GM21423 (cell line): ENCODE measurements around the gene KIF26B.

Experiments
- ATAC-seq: cut with Tn5 transposase; IDR thresholded peaks from one replicate; pipeline ENCODE4 v1.9.1; 2021; ENCODE audit warnings: mild to moderate bottlenecking, moderate library complexity; ENCODE audit not compliant: unreplicated experiment

The KIF26B gene

DNA sequence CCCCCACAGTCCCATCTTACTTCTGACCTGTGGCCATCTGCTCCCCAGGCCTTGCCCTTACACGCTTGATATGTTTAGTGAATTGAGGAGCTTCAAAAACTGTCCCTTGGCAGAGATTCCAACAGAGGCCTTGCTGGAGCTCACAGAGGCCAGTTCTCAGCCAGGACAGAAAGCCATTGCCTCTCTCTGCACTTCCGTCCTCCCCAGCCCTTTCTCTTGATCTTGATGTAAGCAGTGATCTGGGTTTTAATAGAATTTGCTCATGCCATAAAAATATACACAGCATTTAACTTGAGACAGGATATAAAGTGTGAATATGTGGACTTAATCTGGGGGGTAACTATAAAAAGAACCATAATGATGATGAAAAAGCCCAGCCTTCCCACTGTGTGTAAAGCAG lies 453.5 kb downstream of the KIF26B start:
- no peak for ATAC-seq

DNA sequence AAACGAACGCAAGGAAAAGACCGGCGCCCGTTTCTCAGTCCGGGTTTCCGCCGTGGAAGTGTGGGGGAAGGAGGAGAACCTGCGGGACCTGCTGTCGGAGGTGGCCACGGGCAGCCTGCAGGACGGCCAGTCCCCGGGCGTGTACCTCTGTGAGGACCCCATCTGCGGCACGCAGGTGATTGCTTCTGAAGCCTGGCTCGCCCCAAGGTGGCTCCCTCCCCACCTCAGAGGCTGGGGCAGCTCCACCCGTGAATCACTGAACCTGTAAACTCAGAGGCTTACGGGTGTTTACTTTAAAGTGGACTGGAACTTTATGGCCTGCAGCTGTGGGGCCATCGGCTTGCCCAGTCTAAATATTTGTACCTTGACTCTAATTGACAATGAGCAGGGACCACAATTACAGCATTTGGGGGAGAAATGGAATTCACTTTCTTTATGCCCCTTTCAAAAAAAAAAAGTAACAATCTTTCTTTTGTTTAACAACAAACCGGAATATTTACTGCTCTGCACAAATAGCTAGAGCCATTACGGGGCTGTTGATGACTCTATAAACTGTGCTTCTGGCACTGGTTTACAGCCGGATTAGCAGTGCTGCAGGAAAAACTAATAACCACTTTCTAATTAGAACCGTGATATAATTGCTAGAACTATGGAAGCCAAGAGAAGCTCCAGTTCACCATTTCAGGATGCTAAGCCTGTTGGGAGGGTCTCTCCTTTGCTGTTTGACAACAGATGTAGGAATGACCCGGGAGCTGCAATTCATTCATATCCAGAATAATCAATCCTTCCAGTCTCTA lies 454.8 kb downstream of the KIF26B start:
- ATAC-seq: no peak

DNA sequence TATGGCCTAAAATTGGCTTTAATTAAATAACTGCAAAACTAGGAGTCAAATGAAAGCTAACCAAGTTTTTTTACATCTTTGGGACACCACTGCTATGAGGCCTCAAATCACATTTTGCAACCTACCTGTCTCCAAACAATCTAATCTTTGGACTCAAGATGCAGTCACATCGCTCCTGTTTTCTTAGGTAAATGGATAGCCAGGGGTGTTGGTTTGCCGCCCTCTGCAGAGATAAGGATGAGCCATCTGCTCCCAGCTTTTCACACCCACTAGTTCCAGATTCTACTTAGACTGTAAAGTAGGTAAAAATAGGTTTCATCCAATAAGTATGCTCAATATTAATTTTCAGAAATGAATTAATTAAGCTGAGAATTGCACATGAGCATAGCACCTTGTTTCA lies 456.5 kb downstream of the KIF26B start:
- ATAC-seq: no peak

DNA sequence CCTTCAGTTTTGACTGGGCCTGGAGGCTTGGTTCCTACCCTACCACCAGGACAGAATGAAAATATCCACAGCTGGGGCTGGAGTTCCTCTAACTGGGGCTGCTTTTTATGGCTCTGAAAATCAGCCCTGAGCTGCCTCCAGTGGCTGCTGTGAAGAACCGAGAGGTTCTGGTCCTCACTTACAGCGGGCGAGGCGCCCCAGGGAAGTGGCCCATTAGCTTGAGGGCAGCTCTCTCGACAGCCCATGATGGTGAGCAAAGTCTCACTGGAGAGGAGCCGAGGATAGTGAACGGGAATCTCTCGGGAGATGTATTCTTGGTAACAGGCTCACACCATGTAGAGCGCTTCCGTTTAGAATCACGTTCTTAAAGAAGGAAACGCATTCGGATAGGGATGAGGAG lies 459.7 kb downstream of the KIF26B start:
- ATAC-seq: no peak

DNA sequence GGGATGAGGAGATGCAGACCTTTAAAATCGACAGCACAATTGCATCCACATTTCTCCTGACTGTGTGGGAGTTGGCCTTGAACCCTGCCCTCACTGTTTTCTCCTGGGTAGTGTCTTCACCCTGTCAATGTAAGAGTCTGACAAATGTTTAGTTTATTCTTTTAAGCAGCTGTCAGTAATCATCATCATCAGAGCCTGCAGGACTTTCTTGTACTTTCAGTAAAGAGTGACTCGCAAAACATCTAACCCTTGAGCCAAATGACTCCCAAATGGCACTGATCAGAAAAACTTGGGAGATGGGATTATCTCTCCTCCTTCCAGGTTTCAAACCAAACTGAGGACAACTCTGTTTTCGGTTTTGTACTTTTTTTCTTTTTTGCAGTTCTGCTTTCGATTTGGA lies 460.2 kb downstream of the KIF26B start:
- ATAC-seq: no peak

DNA sequence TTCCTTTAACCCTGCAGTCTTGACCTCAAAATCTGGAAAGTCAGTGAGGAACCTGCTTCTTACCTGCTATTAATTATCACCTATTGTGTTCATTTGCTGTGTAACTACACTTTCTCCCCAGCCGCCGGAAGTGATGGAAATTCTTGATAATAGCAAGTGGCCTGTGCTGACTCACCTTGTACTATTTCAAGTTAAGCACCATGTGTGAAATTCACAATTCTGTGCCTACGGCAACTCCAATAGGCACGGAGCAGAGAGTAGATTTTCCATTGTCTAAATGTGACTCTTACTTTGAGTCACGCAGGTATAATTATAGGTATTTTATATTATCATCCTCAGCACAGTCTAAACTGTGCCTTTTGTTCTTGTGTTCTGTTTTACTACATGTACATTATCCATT lies 466.8 kb downstream of the KIF26B start:
- ATAC-seq: no peak

DNA sequence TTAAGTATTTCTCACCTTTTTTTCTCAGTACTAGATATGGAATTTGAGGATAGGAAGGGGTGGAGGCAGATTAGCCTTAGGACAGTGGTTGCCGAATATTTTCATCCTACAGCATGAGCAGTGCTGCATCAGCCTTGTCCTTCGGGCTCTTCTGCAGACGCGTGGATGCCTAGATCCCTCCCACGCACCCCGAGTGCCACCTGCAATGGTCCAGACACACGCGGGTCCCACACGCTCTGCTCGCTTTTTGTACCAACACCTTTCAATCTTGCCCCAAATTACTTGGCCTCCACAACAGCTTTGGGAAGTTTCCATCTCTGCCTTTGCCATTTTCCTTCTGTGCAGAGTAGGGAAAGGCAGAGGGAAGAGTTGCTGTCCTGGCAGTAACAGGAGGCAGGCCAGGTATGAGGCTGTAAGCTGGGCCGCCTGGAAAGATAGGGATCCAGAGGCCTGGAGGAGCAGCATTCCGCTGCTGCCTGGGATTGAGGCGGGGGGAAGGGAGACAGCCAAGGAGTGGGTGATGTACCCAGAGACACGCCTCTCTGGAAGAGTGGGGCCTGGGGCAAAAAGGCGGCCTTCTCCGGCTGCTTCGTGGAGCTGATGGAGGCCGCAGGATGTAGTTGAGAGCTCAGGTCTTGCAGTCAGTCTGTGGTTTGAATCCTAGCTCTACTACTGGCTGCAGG lies 467.7 kb downstream of the KIF26B start:
- ATAC-seq: no peak

DNA sequence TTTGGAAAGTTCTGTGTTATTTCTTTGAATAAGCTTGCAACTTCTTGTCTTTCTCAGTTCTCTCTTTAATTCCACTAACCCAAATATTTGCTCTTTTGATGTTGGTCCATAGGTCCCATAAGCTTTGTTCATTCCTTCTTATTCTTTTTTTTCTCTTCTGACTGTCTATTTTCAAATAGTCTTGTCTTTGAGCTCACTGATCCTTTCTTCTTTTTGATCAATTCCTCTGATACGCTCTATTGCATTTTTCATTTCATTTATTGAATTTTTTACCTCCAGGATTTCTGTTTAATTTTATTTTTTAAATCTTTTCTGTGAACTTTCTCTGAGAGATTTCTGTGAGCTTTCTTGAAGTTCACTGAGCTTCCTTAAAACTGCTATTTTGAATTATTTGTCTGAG lies 486.6 kb downstream of the KIF26B start:
- no peak for ATAC-seq

DNA sequence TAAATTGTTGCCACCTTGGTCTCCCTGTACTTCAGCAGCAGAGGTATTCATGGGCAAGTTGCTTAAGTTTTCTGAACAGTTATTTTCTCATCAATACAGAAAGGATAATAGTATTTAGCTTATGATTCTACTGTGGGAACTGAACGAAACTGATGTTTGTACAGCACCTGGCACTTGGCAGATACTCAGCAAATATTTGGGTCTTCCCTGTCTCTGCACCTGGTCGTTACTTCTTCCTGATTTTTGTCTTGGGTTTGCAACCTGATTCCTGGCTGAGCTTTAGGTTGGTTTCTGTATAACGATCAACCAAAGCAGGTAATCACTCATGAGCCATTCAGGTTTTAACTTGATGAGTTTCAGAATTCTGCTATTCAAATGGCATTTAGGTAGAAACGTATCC lies 490.6 kb downstream of the KIF26B start:
- ATAC-seq: no peak

DNA sequence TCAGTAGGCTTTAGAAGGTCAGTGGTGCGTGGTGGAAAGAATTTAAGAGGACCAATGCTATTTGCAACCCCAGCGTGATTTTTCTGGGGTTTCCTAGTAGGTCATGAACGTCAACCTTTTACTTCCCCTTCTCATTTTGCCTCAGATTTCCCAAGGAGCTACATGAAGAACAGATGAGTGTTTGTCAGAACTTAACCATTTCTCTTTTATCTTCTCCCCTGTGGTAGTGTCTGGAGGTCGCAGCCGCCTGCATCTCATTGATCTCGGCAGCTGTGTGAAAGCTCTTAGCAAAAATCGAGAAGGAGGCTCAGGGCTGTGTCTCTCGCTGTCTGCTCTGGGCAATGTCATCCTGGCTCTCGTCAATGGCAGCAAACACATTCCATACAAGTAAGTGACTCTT lies 491.1 kb downstream of the KIF26B start:
- no peak for ATAC-seq

DNA sequence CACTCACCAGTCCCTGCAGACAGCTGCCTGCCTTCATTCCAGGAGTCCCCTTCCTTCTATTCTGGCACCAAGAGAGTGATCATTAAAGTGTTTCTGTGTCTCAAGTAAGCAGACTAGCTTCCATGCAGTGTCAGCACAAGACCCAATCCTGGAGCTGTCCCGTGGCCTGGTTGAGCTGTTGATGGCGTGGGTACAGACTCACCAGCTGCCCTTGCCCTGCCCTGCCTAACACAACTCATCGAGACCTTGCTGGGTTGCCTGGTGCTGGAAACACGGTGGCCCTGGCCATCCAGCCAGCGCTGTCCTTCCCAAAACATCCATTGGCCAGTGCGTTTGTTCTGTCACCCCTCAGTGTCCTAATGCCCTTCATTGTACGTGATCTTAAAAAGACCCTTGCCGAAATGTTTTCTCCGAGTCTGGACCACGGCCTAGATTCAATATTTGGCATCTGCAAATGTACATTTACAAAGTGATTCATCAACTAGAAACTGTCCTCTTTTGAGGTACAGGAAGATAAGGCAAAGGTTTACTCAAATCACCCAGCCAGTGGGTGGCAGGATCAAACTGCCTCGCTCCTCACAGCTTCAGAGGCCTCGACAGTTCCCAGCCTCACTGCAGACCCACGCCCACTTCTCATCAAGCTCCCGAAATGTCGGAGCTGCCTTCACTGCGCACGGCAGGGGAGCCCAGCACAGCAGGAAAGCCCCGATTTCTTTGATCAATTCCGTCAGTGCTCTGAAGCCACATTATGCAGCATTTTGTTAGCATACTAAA lies 494.2 kb downstream of the KIF26B start:
- no peak for ATAC-seq

DNA sequence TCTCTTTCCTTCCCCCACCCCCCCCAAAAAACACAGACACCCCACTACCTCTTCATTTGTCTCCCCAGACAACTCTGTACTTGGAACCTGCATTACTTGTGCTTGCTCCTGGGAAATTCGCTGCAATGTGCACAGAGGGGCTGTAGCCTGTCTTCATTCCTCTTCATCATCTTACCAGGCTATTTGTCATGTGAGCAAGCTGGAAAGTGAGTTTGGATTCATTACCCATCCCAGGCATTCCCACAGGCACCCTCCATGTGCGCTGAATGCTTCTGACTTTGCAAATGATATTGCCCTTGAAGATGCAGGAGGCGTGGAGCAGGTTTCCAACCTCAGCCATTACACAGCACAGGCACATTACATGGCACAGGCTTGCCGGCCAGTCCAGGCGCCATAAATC lies 494.9 kb downstream of the KIF26B start:
- ATAC-seq: no peak

DNA sequence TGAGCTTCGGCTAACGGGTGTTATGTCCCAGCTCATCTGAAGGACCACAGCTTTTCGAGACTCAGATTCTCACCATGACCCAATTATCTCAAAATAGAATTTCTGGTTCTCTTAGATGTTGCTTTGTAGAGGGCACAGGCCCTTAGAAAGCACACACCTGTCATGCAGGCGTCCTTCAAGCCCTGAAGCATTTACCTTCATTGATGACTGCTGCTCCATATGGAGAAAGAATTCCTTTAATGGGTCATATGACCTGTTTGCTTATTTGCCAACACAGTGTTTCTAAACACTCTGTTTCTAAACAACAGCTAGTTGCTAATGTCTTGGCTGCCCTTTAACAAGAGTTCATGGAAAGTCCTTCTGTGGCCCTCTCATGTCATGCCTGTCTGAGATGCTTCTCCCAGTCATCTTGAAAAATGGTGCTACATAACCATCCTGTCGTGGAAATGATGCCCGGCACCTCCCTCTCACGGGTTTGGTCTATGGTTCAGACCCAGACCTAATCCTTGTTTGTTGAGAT lies 495.7 kb downstream of the KIF26B start:
- no peak for ATAC-seq

DNA sequence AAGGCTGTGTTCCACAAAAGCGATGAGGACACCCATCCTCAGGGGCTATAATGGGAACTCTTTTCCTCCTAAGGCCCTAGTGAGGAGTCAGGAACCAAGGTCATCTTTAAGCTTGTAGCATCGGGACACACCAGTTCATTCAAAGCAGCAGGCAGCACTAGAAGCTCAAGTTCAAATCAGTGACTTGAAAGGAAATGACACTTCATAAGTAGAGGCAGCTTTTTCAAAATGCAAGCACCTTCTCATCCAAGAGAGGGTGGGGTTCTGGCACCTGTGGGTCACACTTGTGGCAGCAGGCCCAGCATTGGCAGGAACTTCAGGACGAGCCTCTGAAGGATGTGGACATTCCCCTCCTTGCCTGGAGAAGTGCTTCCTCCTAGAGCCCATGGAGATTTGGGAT lies 496.3 kb downstream of the KIF26B start:
- no peak for ATAC-seq

DNA sequence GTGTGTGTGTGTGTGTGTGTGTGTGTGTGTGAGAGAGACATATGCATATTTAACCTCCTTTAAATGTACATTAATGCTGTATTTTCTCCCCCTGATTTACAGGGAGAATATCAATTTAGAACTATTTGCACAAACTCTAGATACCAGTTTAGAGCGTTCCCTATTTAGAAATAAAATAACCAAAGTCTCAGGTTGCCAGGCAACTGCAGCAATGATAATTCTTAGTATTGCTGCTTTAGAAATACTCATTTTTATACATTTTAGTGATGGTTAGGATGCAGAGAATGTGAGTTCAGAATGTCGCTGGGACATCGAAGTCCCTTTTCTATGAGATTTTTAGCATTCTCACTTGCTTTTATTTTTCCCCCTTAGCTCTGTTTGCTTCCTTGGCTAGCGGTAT lies 497.3 kb downstream of the KIF26B start:
- ATAC-seq: no peak

DNA sequence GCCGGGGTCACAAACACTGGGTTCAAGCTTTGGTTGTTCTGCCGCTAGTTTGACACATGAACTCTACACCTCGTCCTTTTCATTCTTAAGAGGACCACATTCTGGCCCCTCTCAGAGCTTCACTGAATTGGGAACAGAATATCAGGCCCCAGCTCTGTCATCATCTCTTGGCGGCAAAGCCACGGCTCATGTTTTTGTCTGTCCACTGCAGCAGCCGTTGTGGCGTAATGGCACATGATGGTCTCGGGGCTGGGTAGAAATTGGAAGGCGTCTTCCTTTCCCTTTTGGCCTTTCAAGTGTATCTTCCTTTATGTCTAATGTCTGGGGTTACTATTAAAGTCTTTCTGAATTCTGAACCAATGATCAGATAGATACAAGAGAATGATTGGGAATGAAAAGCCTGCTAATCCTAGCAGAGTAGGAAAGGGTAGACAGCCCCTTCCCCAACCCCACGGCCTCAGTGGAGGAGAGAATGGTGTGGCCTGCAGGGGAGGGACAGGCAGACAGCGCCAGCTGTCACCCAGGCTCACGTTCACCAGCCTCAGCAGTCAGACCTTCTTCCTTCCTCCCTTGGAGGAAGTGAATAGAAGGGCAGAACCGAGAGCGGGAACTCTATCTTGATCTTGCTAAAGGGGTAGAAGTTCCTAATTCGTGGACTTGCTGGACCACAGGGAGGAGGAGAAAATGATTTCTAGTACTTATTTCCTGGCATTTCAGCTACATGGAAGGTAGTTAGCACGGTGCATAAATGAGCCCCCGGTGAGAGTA lies 498.1 kb downstream of the KIF26B start:
- ATAC-seq: no peak

DNA sequence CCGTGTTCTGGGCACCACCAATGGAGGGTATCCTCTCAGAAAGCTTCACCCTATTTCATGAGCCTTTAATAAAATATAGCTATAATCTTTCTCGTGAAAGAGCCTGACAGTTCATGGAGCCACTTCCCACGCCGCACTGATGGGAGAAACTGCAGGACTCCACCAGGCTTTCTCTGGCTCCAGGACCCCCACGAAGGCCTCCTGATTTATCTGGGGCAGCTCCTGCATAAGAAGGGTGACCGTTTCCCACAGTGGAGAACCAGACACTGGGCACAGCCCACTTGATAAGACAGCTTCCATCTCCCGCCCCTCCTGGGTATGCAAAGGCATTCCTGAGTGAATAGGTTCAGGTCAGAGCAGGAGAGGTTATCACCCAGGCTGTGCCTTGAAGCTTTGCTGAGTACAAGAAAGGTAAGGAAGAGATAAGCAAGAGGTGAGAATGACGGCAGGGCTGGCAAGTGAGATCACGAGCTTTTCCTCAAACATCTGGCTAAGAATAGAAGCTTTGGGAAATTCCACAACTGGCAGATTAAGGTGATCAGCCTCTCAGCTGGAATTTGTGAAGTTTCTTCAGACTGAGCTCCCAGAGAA lies 499.8 kb downstream of the KIF26B start:
- ATAC-seq: no peak

DNA sequence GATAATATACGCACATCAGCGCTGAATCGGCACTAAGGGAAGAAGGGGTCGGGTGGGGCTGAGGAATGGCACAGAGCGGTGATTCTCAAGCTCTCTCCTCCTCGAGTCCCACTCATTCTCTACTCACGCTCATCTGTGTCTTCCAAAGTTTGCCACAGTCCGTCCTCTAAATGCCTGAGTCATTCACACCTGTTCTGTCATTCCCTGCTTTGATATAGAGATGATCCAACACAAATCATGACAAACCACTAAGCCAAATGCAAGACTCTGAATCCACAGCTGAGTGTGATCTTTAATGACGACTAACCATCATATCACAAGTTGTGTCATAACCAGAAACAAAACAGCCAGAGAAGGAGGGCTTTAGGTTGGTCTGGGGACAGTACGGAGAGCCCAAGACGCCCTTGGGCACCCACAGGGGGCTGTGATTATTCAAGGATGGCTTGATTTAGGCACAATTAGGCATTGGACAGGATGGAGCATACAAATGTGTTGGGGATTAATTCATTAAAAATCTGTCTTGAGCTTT lies 501.5 kb downstream of the KIF26B start:
- ATAC-seq: no peak

DNA sequence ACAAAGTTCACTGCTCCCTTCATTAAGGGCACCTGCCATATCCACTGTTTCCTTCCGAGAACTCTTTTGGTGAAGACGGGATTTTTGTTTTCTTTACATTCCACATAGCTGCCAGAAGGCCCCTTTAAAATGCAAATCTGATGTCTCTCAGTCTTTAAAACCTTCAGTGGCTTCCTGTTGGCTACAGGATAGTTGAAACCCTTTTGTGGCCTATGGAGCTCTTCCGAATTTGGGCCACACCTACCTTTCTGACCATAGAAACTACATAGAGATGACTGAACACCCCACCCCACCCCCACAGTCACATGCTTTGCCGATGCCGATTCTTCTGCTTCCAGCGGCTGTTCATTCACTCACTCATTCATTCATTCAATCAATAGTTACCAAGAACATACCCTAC lies 502.6 kb downstream of the KIF26B start:
- no peak for ATAC-seq

DNA sequence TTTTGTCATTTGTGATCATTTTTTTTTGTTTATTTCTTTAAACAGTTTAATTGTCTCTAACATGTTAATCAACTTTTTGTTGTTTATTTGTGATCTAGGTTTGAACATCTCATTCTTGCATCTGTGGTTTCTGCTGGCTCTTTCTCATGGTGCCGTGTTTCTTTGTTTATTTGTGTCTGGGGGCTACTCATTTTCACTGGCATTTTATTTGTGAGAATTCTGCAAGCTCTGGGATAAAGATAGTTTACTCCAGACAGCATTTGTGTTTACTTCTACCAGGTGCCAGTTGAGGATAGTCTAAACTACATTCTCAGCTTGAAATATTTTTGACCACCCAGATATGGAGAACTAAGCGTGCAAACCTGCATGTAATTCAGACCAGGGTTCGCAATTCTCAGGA lies 508.6 kb downstream of the KIF26B start:
- no peak for ATAC-seq
